Osteocyte (in vitro differentiated cells): ENCODE data around the gene NDRG2. TPM values are rescaled to one million over a fixed set of nuclear protein-coding genes. Genes with fewer than 3 reads are reported as not detected.
"Not testable (repeated sequence)": the region's sequence is repeated elsewhere in the genome, so short reads cannot be mapped to it uniquely, and the experiment has no call there.

Experiments used
- DNase-seq: peaks from one replicate; pipeline ENCODE4 v3.0.0; 2021; ENCODE audit warnings: mixed read lengths; ENCODE audit not compliant: unreplicated experiment; ENCODE audit errors: extremely low spot score
- H3K27ac Mint-ChIP-seq: one replicate; pipeline ENCODE4 v1.8.0; 2021; ENCODE audit warnings: mild to moderate bottlenecking, mixed read lengths; ENCODE audit not compliant: unreplicated experiment
- H3K27me3 Mint-ChIP-seq: one replicate; pipeline ENCODE4 v1.8.0; 2021; ENCODE audit warnings: mixed read lengths; ENCODE audit not compliant: unreplicated experiment
- H3K36me3 Mint-ChIP-seq: one replicate; pipeline ENCODE4 v1.8.0; 2021; ENCODE audit warnings: mixed read lengths; ENCODE audit not compliant: unreplicated experiment
- H3K4me1 Mint-ChIP-seq: one replicate; pipeline ENCODE4 v1.8.0; 2021; ENCODE audit warnings: mixed read lengths; ENCODE audit not compliant: unreplicated experiment
- H3K4me3 Mint-ChIP-seq: one replicate; pipeline ENCODE4 v1.8.0; 2021; ENCODE audit warnings: mild to moderate bottlenecking, moderate library complexity, mixed read lengths; ENCODE audit not compliant: unreplicated experiment
- H3K9me3 Mint-ChIP-seq: one replicate; pipeline ENCODE4 v1.8.0; 2021; ENCODE audit warnings: mixed read lengths; ENCODE audit not compliant: unreplicated experiment
- CTCF ChIP-seq: fragments of 200-600 bp; sonication (generic); IDR thresholded peaks from 2 replicates; pipeline ENCODE4 v1.5.0; 2021; ENCODE audit warnings: antibody characterized with exemption, mild to moderate bottlenecking, moderate library complexity
- total RNA-seq: library from RNA; stranded (reverse); gene quantifications from 2 replicates; pipeline ENCODE4 v1.2.1, GENCODE V29; 2021

NDRG2 gene
- total RNA-seq, 1 donor from 2014 or later, result 8.6 TPM

- Mint-ChIP-seq H3K27me3 (peaks cover 17% of the 10 kb centered on the region), H3K36me3 (no peaks in the 10 kb centered on the region), H3K4me1 (peaks cover 35% of the 10 kb centered on the region), H3K4me3 (no peak overlapping the region), H3K27ac (peak overlapping the region; percentile 55), H3K9me3 (no peaks in the 10 kb centered on the region)
- DNase-seq, result no peak
- TF ChIP-seq CTCF, result no peak
These were observed 18.6 kb upstream of the NDRG2 start for GRCh38 chr14:21043387-21043973.

DNA sequence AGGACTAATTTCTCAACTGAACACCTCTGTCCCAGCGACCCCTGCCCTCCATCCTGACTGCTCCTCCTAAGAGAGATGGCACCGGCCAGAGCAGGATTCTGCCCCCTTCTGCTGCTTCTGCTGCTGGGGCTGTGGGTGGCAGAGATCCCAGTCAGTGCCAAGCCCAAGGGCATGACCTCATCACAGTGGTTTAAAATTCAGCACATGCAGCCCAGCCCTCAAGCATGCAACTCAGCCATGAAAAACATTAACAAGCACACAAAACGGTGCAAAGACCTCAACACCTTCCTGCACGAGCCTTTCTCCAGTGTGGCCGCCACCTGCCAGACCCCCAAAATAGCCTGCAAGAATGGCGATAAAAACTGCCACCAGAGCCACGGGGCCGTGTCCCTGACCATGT lies 18.1 kb upstream of the NDRG2 start:
- H3K27me3 Mint-ChIP-seq, result peaks cover 22% of the 10 kb centered on the region
- no peak for DNase-seq
- peaks cover 38% of the 10 kb centered on the region for H3K4me1 Mint-ChIP-seq
- no peak for TF ChIP-seq CTCF
- peak overlapping the region; percentile 55 for H3K27ac Mint-ChIP-seq
- H3K9me3 Mint-ChIP-seq, result no peaks in the 10 kb centered on the region
- no peak overlapping the region for H3K4me3 Mint-ChIP-seq
- H3K36me3 Mint-ChIP-seq, result no peaks in the 10 kb centered on the region

DNA sequence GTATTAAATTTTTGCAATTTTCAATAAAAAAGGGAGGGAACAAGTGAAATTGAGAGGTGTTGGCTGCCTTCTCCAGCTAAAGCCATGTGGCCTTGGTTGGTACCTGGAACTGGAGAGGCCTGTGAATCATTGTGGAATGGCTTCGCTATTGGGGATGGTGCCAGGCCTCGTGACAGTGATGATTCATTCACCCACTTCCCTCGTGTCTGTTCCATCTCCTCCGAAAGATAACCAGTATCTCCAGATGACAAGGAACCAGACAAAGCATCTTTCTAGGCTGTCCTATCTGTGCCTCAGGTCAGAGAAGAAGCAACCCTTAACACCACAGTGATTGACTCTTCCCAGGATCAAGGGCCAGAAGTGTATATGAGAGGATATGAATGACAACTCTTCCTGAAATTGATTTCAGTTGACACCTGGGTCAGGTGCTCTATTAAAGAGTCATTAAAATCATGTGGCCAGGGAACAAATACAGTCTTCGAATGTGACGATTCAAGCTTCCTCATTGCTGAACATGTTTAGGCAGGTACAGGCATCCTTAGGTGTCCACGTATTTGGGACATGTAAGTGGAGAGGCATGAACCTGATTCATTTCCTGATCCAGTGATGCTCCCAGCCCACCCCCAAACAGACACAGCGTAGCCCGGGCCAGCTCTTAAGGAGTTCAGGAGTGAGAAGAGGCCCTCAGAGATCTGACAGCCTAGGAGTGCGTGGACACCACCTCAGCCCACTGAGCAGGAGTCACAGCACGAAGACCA lies 17.0 kb upstream of the NDRG2 start, which contains the start of gene RNASE7:
TSS of gene RNASE7 (plus strand) at position 687 of the 758 bp plus-strand sequence. CDS start 631 bp downstream, outside the sequence.
- peak within 1 kb of the TSS; percentile 55 for H3K27ac Mint-ChIP-seq
- DNase-seq, result no peak
- no peak within 1 kb of the TSS for H3K4me3 Mint-ChIP-seq
- H3K9me3 Mint-ChIP-seq, result no peaks in the 10 kb centered on the region
- no peak for TF ChIP-seq CTCF
- H3K4me1 Mint-ChIP-seq, result peaks cover 38% of the 10 kb centered on the region
- H3K27me3 Mint-ChIP-seq, result peaks cover 30% of the 10 kb centered on the region
- no peaks in the 10 kb centered on the region for H3K36me3 Mint-ChIP-seq

DNA sequence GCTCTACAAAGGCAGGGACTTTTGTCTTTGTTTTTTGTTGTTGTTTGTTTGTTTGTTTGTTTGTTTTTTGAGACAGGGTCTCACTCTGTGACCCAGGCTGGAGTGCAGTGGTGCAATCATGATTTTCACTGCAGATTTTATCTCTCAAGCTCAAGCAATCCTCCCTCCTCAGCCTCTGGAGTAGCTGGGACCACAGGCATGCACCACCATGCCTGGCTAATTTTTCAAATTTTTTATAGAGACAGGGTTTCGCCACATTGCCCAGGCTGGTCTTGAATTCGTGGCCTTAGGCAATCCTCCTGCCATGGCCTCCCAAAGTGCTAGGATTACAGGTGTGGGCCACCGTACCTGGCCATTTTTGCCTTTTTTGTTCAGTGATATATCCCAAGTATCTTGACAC lies 16.1 kb upstream of the NDRG2 start:
- not testable (repeated sequence) for H3K4me3 Mint-ChIP-seq, H3K27ac Mint-ChIP-seq, DNase-seq, H3K9me3 Mint-ChIP-seq, H3K36me3 Mint-ChIP-seq
- Mint-ChIP-seq H3K27me3 (peaks cover 33% of the 10 kb centered on the region), H3K4me1 (peaks cover 38% of the 10 kb centered on the region)

- no peak for DNase-seq
- peaks cover 33% of the 10 kb centered on the region for H3K27me3 Mint-ChIP-seq
- peaks cover 38% of the 10 kb centered on the region for H3K4me1 Mint-ChIP-seq
- TF ChIP-seq CTCF, result no peak
- no peak overlapping the region for H3K27ac Mint-ChIP-seq
- no peaks in the 10 kb centered on the region for H3K36me3 Mint-ChIP-seq
- no peaks in the 10 kb centered on the region for H3K9me3 Mint-ChIP-seq
- no peak overlapping the region for H3K4me3 Mint-ChIP-seq
These were observed 15.6 kb upstream of the NDRG2 start for GRCh38 chr14:21040370-21040925.
